NCI-H345 treated with DMSO at 0.1 percent for 48 hours (cell line): ENCODE results near the gene ATRNL1.

Source experiments
- DNase-seq: peaks from one replicate; lab custom pipeline; 2025; ENCODE audit not compliant: unreplicated experiment; lab: John Stamatoyannopoulos, UW

ATRNL1 gene

GRCh38 chr10:115093286-115093775, at the start of gene ATRNL1:
Gene ATRNL1 (plus strand): TSS chr10:115093365. CDS start chr10:115093751, 386 bp downstream.
- DNase-seq: peak; percentile 13

- no peak for DNase-seq
Observed at GRCh38 chr10:115043719-115044118, 49.4 kb upstream of the ATRNL1 start.

- no peak for DNase-seq
Observed at GRCh38 chr10:115044891-115045290, 48.3 kb upstream of the ATRNL1 start.

GRCh38 chr10:115045499-115045898, 47.7 kb upstream of the ATRNL1 start:
- no peak for DNase-seq

GRCh38 chr10:115046686-115047236, 46.4 kb upstream of the ATRNL1 start:
- no peak for DNase-seq

GRCh38 chr10:115047705-115048104, 45.5 kb upstream of the ATRNL1 start:
- DNase-seq: no peak

GRCh38 chr10:115049318-115049717, 43.8 kb upstream of the ATRNL1 start:
- DNase-seq: no peak

GRCh38 chr10:115049960-115050359, 43.2 kb upstream of the ATRNL1 start:
- DNase-seq: no peak

- no peak for DNase-seq
Observed at GRCh38 chr10:115050375-115051010, 42.7 kb upstream of the ATRNL1 start.

- no peak for DNase-seq
Observed at GRCh38 chr10:115051216-115051615, 41.9 kb upstream of the ATRNL1 start.

GRCh38 chr10:115052226-115052625, 40.9 kb upstream of the ATRNL1 start:
- no peak for DNase-seq

- no peak for DNase-seq
Observed at GRCh38 chr10:115052728-115053127, 40.4 kb upstream of the ATRNL1 start.

- DNase-seq: no peak
Observed at GRCh38 chr10:115056186-115056585, 37.0 kb upstream of the ATRNL1 start.

GRCh38 chr10:115059301-115059898, 33.8 kb upstream of the ATRNL1 start:
- no peak for DNase-seq

GRCh38 chr10:115063701-115064658, 29.2 kb upstream of the ATRNL1 start:
- no peak for DNase-seq

GRCh38 chr10:115065801-115066200, 27.4 kb upstream of the ATRNL1 start:
- DNase-seq: no peak

- no peak for DNase-seq
Observed at GRCh38 chr10:115066528-115066927, 26.6 kb upstream of the ATRNL1 start.

- DNase-seq: no peak
Observed at GRCh38 chr10:115073796-115074195, 19.4 kb upstream of the ATRNL1 start.

GRCh38 chr10:115082506-115082905, 10.7 kb upstream of the ATRNL1 start:
- no peak for DNase-seq

GRCh38 chr10:115084277-115084850, 8.8 kb upstream of the ATRNL1 start:
- no peak for DNase-seq

GRCh38 chr10:115091161-115091560, 2.0 kb upstream of the ATRNL1 start:
- no peak for DNase-seq
